Activated T-helper 17 cell treated with anti-CD3 and anti-CD28 coated beads, Interleukin-2, amount 50 U/mL, for 72 hours (primary cell): ENCODE data around the gene NBEA. TPM values are rescaled to one million over a fixed set of nuclear protein-coding genes. Genes with fewer than 3 reads are reported as not detected.
"Not testable (repeated sequence)": the region's sequence is repeated elsewhere in the genome, so short reads cannot be mapped to it uniquely, and the experiment has no call there.

Experiments used
- ATAC-seq: fragments of 150-1000 bp; cut with Tn5 transposase; replicated peaks from 2 replicates; pipeline ENCODE4 v1.10.0; 2021; ENCODE audit warnings: mild to moderate bottlenecking, moderate library complexity
- H3K27ac Mint-ChIP-seq: one replicate; pipeline ENCODE4 v1.8.0; 2022; ENCODE audit warnings: mixed read lengths
- H3K27me3 Mint-ChIP-seq: one replicate; pipeline ENCODE4 v1.8.0; 2022; ENCODE audit warnings: mixed read lengths
- H3K36me3 Mint-ChIP-seq: one replicate; pipeline ENCODE4 v1.8.0; 2022; ENCODE audit warnings: low read depth, mild to moderate bottlenecking, mixed read lengths
- H3K4me1 Mint-ChIP-seq: one replicate; pipeline ENCODE4 v1.8.0; 2022; ENCODE audit warnings: mixed read lengths
- H3K4me3 Mint-ChIP-seq: one replicate; pipeline ENCODE4 v1.8.0; 2022; ENCODE audit warnings: mild to moderate bottlenecking, mixed read lengths
- H3K9me3 Mint-ChIP-seq: one replicate; pipeline ENCODE4 v1.8.0; 2022; ENCODE audit warnings: mixed read lengths
- total RNA-seq, 2 donors: library from RNA; stranded (reverse); gene quantifications; one replicate each; pipeline ENCODE4 v1.2.3, GENCODE V29; 2022

The NBEA gene
- total RNA-seq, 2 donors from 2014 or later, result 0.50 to 0.79 TPM

- Mint-ChIP-seq H3K4me3 (no peak overlapping the region), H3K4me1 (no peaks in the 10 kb centered on the region), H3K36me3 (no peaks in the 10 kb centered on the region), H3K9me3 (peaks cover 31% of the 10 kb centered on the region), H3K27ac (no peak overlapping the region), H3K27me3 (no peaks in the 10 kb centered on the region)
- ATAC-seq, result no peak
Measured at GRCh38 chr13:34988330-34988791, 46.3 kb downstream of the NBEA start.

GRCh38 chr13:34990399-34991214 is 48.5 kb downstream of the NBEA start:
- Mint-ChIP-seq H3K4me3 (no peak overlapping the region), H3K27me3 (no peaks in the 10 kb centered on the region), H3K9me3 (peaks cover 31% of the 10 kb centered on the region), H3K4me1 (no peaks in the 10 kb centered on the region), H3K27ac (no peak overlapping the region), H3K36me3 (no peaks in the 10 kb centered on the region)
- ATAC-seq, result no peak

- no peak overlapping the region for H3K27ac Mint-ChIP-seq
- no peaks in the 10 kb centered on the region for H3K27me3 Mint-ChIP-seq
- H3K4me3 Mint-ChIP-seq, result no peak overlapping the region
- no peak for ATAC-seq
- peaks cover 27% of the 10 kb centered on the region for H3K9me3 Mint-ChIP-seq
- H3K4me1 Mint-ChIP-seq, result no peaks in the 10 kb centered on the region
- no peaks in the 10 kb centered on the region for H3K36me3 Mint-ChIP-seq
Measured at GRCh38 chr13:34993470-34993869, 51.4 kb downstream of the NBEA start.

GRCh38 chr13:35003734-35004133 is 61.7 kb downstream of the NBEA start:
- not testable (repeated sequence) for H3K4me1 Mint-ChIP-seq, H3K27me3 Mint-ChIP-seq, H3K36me3 Mint-ChIP-seq, H3K27ac Mint-ChIP-seq, H3K4me3 Mint-ChIP-seq, ATAC-seq
- peaks cover 14% of the 10 kb centered on the region for H3K9me3 Mint-ChIP-seq

DNA sequence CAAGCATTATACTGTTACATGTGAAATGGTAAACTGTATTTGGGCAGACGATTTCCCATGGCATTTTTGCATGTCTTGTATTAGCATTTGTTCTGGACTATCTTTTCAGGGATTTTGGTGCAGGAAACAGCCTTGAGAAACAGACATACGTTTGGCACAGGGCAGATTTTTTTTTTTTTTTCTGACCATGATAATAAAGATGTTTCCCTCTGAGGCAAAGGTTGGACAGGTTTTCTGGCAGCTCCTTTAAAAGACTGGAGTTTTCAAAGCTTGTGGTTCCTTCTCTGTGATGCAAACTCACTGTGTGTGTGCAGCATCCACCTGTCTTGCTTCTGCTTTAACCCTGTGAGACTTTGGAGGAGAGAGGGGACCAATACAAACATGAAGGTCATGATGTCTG is 63.0 kb downstream of the NBEA start:
- H3K4me3 Mint-ChIP-seq, result no peak overlapping the region
- H3K27me3 Mint-ChIP-seq, result no peaks in the 10 kb centered on the region

GRCh38 chr13:35014606-35015213 is 72.6 kb downstream of the NBEA start:
- H3K27ac Mint-ChIP-seq, result no peak overlapping the region
- no peak for ATAC-seq
- no peaks in the 10 kb centered on the region for H3K36me3 Mint-ChIP-seq
- H3K4me3 Mint-ChIP-seq, result no peak overlapping the region
- H3K9me3 Mint-ChIP-seq, result peaks cover 5% of the 10 kb centered on the region
- H3K4me1 Mint-ChIP-seq, result no peaks in the 10 kb centered on the region
- H3K27me3 Mint-ChIP-seq, result no peaks in the 10 kb centered on the region

More for the DNA sequence above, 63.0 kb downstream of the NBEA start:
- no peak for ATAC-seq
- H3K36me3 Mint-ChIP-seq, result no peaks in the 10 kb centered on the region
- H3K27ac Mint-ChIP-seq, result no peak overlapping the region
- no peaks in the 10 kb centered on the region for H3K4me1 Mint-ChIP-seq
- H3K9me3 Mint-ChIP-seq, result peaks cover 12% of the 10 kb centered on the region

DNA sequence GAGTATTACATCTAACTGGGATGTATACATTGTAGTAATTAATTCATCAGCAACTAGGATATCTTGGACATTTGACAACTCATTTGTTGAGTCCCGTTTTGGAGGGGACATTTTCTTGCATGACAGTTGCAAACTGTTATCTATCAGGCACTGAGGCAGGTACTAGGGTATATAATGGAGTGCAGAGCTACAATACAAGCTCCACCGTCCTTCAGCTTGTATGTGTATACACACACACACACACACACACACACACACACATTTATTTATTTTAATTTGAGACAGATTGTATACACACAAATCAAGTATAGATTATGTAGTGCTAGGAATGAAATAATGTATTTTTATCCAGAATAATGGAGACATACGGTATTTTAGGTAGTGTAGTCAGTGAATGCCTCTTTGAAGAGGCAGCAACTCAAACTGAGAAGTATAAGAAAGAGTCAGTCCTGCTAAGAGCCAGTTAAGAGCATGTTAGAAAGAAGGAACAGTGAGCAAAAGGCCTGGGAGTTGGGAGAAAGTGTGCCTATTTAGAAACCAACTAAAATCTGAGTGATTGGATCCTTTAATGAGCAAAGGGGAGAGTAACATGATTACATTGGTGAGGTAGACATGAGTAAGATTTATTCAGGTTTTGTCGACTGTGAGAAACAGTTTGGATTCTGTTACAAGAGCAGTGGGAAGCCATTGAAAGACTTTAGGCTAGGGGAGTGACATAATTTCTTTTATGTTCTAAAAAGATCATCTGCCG is 74.5 kb downstream of the NBEA start:
- Mint-ChIP-seq H3K27ac (no peak overlapping the region), H3K36me3 (no peaks in the 10 kb centered on the region), H3K4me1 (no peaks in the 10 kb centered on the region), H3K27me3 (no peaks in the 10 kb centered on the region), H3K9me3 (peaks cover 6% of the 10 kb centered on the region), H3K4me3 (no peak overlapping the region)
- ATAC-seq, result no peak

GRCh38 chr13:35025314-35025713 is 83.2 kb downstream of the NBEA start:
- Mint-ChIP-seq H3K27me3 (no peaks in the 10 kb centered on the region), H3K4me3 (no peak overlapping the region), H3K36me3 (no peaks in the 10 kb centered on the region), H3K4me1 (no peaks in the 10 kb centered on the region), H3K27ac (no peak overlapping the region), H3K9me3 (peaks cover 18% of the 10 kb centered on the region)
- no peak for ATAC-seq

GRCh38 chr13:35028338-35028867 is 86.3 kb downstream of the NBEA start:
- H3K9me3 Mint-ChIP-seq, result peaks cover 22% of the 10 kb centered on the region
- ATAC-seq, result no peak
- H3K36me3 Mint-ChIP-seq, result no peaks in the 10 kb centered on the region
- H3K27ac Mint-ChIP-seq, result no peak overlapping the region
- H3K4me1 Mint-ChIP-seq, result no peaks in the 10 kb centered on the region
- H3K4me3 Mint-ChIP-seq, result no peak overlapping the region
- no peaks in the 10 kb centered on the region for H3K27me3 Mint-ChIP-seq

- Mint-ChIP-seq H3K27me3 (no peaks in the 10 kb centered on the region), H3K27ac (no peak overlapping the region), H3K36me3 (no peaks in the 10 kb centered on the region), H3K4me3 (no peak overlapping the region), H3K9me3 (peaks cover 11% of the 10 kb centered on the region), H3K4me1 (no peaks in the 10 kb centered on the region)
- ATAC-seq, result no peak
Measured at GRCh38 chr13:35039012-35039411, 96.9 kb downstream of the NBEA start.

DNA sequence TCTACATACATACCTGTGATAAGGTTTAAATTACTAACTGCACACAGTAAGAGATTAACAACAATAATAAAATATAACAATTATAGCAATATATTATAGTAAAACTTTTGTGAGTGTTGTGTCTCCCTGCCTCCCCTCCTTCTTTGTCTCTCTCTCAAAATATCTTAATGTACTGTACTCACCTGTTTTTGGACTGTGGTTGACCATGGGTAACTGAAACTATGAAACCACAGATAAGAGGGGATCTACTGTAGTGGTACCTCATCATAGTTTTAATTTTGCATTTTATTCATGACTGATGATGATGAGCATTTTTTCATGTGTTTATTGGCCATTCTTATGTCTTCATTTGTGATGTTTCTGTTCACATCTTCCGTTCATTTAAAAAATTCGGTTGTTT is 104.5 kb downstream of the NBEA start:
- no peaks in the 10 kb centered on the region for H3K27me3 Mint-ChIP-seq
- no peaks in the 10 kb centered on the region for H3K36me3 Mint-ChIP-seq
- no peak overlapping the region for H3K4me3 Mint-ChIP-seq
- no peak for ATAC-seq
- H3K27ac Mint-ChIP-seq, result no peak overlapping the region
- no peaks in the 10 kb centered on the region for H3K4me1 Mint-ChIP-seq
- no peaks in the 10 kb centered on the region for H3K9me3 Mint-ChIP-seq

- Mint-ChIP-seq H3K4me1 (no peaks in the 10 kb centered on the region), H3K27me3 (no peaks in the 10 kb centered on the region), H3K4me3 (no peak overlapping the region), H3K27ac (no peak overlapping the region), H3K36me3 (no peaks in the 10 kb centered on the region), H3K9me3 (no peaks in the 10 kb centered on the region)
- no peak for ATAC-seq
Measured at GRCh38 chr13:35055705-35056104, 113.6 kb downstream of the NBEA start.

- Mint-ChIP-seq H3K36me3 (no peaks in the 10 kb centered on the region), H3K9me3 (no peaks in the 10 kb centered on the region), H3K27ac (no peak overlapping the region), H3K27me3 (no peaks in the 10 kb centered on the region), H3K4me1 (no peaks in the 10 kb centered on the region), H3K4me3 (no peak overlapping the region)
- ATAC-seq, result no peak
Measured at GRCh38 chr13:35057858-35058257, 115.8 kb downstream of the NBEA start.

GRCh38 chr13:35058585-35058984 is 116.5 kb downstream of the NBEA start:
- H3K4me3 Mint-ChIP-seq, H3K27me3 Mint-ChIP-seq, H3K4me1 Mint-ChIP-seq, H3K9me3 Mint-ChIP-seq, ATAC-seq, H3K36me3 Mint-ChIP-seq, H3K27ac Mint-ChIP-seq: not testable (repeated sequence)
